Heart right ventricle (tissue), 16 donors: ENCODE measurements around the gene CAMSAP3. TPM values are rescaled to one million over a fixed set of nuclear protein-coding genes. Genes with fewer than 3 reads are reported as not detected.

Source experiments
- ATAC-seq, 8 donors: fragments of 200-7000 bp; cut with Tn5 transposase; one replicate each; pipeline ENCODE4 v1.9.1; 2020; ENCODE audit warnings: mild to moderate bottlenecking in 8 of 8, moderate library complexity in 8 of 8, moderate number of reproducible peaks in 1 of 8
- DNase-seq, 2 donors: peaks; one replicate each; pipeline ENCODE4 v3.0.0-alpha.2; 2020
- H3K27ac ChIP-seq, 10 donors: fragments of 200-600 bp; sonication (generic) in 2 of 10; one replicate each; pipeline versions ENCODE4 v1.5.0 to v1.8.0; 2020 to 2022; ENCODE audit warnings: mild to moderate bottlenecking in 3 of 10
- H3K27me3 ChIP-seq, 7 donors: fragments of 200-600 bp; one replicate each; pipeline ENCODE4 v1.8.0; 2021 to 2022; ENCODE audit warnings: mild to moderate bottlenecking in 2 of 7
- H3K36me3 ChIP-seq, 9 donors: fragments of 200-600 bp; sonication (generic) in 1 of 9; one replicate each; pipeline versions ENCODE4 v1.5.0 to v1.8.0; 2020 to 2022; ENCODE audit warnings: mild to moderate bottlenecking in 2 of 9
- H3K4me1 ChIP-seq, 9 donors: fragments of 200-600 bp; sonication (generic) in 1 of 9; one replicate each; pipeline versions ENCODE4 v1.5.0 to v1.8.0; 2020 to 2022; ENCODE audit warnings: mild to moderate bottlenecking in 4 of 9
- H3K4me3 ChIP-seq, 10 donors: fragments of 200-600 bp; sonication (generic) in 2 of 10; one replicate each; pipeline versions ENCODE4 v1.5.0 to v1.8.0; 2020 to 2022; ENCODE audit warnings: mild to moderate bottlenecking in 7 of 10, moderate library complexity in 2 of 10
- H3K9me3 ChIP-seq, 11 donors: fragments of 200-600 bp in 10 of 11; sonication (generic) in 2 of 11; one replicate each; pipeline versions ENCODE4 v1.5.0 to v1.8.0; 2013 to 2022; ENCODE audit warnings: mild to moderate bottlenecking in 2 of 11, control low read depth in 1 of 11, moderate library complexity in 1 of 11
- WGBS, 2 donors: extraction: QIAGEN DNeasy Blood & Tissue Kit; methylation state at CpG; one replicate each; pipeline ENCODE4 v1.1.7; 2013; ENCODE audit warnings: inconsistent platforms in 1 of 2; 5-methylcytosine and 5-hydroxymethylcytosine counted together
- intact Hi-C, 10 donors: fragments of 100-400 bp; cut with DNase I; formaldehyde crosslinking; loops; one replicate each; pipeline versions ENCODE4 v1.11.1 to v1.14.2; 2022
- long read RNA-seq, 3 donors: library from polyadenylated mRNA; unstranded; transcript quantifications; one replicate each; pipeline ENCODE4 v2.0.0, GENCODE V29; 2020 to 2021
- polyA plus RNA-seq, 2 donors: library from polyadenylated mRNA; stranded (reverse); fragments of 200-250 nt; gene quantifications; one replicate each; pipeline ENCODE4 v1.2.3, GENCODE V29; 2013
- total RNA-seq, 10 donors: library from RNA; stranded (reverse); fragmentation: NEBNext Ultra II Directional in 3 of 10; extraction: Animal tissue kit (Norgen Biotek cat#: 25700) in 3 of 10; gene quantifications; one replicate each; pipeline versions ENCODE4 v1.2.1 to v1.2.4, GENCODE V29; 2021 to 2023
- TF ChIP-seq, protein P1 (sequence below), 9 donors: fragments of 200-600 bp; sonication (generic) in 2 of 9; IDR thresholded peaks; one replicate each; pipeline versions ENCODE4 v1.5.0 to v1.8.0; 2021 to 2022; ENCODE audit warnings: antibody characterized with exemption in 9 of 9, mild to moderate bottlenecking in 5 of 9, moderate library complexity in 1 of 9
- donor health status: Arrhythmogenic right ventricular cardiomyopathy.
- donor health status: ischemic (EF 13 %, LVEDD 7.1; RV severe dilation, severe dysfunction).
- donor health status: healthy with polysubstance abuse.
- donor health status: DM: no; HTN: yes; CAD: no.
- donor health status: DM: no; HTN: no; CAD: no.
- donor health status: ischemic (EF 25% LVEDD 6.9; RV normal size, moderate dysfunction).
- donor health status: ischemic (EF 25% LVEDD 5.7; RV mildly dilated, moderate dysfunction).
- donor health status: healthy.
- donor health status: DM: yes; HTN: yes; CAD: no.
- donor health status: Ischemic cardiomyopathy.
- donor health status: ischemic (EF 35%, LVEDD 5.7; RV mildly dilated, moderate dysfunction).
- donor health status: nonischemic (EF 11% LVEDD 7.7; RV severe dilation, severe dysfunction).
- donor health status: DM: yes; HTN: yes; CAD: no.
- donor health status: PGD.
- donor health status: ischemic (EF 29% LVEDD 5.4; RV normal size, mild dysfunction).
- donor health status: nonischemic (EF 23%, LVEDD 6.1; RV moderate dilation, normal function).

The CAMSAP3 gene, protein sequence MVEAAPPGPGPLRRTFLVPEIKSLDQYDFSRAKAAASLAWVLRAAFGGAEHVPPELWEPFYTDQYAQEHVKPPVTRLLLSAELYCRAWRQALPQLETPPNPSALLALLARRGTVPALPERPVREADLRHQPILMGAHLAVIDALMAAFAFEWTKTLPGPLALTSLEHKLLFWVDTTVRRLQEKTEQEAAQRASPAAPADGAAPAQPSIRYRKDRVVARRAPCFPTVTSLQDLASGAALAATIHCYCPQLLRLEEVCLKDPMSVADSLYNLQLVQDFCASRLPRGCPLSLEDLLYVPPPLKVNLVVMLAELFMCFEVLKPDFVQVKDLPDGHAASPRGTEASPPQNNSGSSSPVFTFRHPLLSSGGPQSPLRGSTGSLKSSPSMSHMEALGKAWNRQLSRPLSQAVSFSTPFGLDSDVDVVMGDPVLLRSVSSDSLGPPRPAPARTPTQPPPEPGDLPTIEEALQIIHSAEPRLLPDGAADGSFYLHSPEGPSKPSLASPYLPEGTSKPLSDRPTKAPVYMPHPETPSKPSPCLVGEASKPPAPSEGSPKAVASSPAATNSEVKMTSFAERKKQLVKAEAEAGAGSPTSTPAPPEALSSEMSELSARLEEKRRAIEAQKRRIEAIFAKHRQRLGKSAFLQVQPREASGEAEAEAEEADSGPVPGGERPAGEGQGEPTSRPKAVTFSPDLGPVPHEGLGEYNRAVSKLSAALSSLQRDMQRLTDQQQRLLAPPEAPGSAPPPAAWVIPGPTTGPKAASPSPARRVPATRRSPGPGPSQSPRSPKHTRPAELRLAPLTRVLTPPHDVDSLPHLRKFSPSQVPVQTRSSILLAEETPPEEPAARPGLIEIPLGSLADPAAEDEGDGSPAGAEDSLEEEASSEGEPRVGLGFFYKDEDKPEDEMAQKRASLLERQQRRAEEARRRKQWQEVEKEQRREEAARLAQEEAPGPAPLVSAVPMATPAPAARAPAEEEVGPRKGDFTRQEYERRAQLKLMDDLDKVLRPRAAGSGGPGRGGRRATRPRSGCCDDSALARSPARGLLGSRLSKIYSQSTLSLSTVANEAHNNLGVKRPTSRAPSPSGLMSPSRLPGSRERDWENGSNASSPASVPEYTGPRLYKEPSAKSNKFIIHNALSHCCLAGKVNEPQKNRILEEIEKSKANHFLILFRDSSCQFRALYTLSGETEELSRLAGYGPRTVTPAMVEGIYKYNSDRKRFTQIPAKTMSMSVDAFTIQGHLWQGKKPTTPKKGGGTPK
- 1 to 10 TPM in 1 of 10 donors, under 1 TPM in 9; 0.13 to 2.0 (median 0.30) TPM for total RNA-seq
- polyA plus RNA-seq, result under 1 TPM; 0.03 to 0.37 TPM
- long read RNA-seq, donor 1, partial matches to known transcripts, result 0 of 1 reads
- long read RNA-seq, donor 1, other reads (novel, unspliced or antisense), result 1 of 1 reads
- long read RNA-seq, donor 2, partial matches to known transcripts, result 1 of 1 reads
- long read RNA-seq, donor 2, other reads (novel, unspliced or antisense), result 0 of 1 reads
- long read RNA-seq, donor 3, result 0 reads

DNA sequence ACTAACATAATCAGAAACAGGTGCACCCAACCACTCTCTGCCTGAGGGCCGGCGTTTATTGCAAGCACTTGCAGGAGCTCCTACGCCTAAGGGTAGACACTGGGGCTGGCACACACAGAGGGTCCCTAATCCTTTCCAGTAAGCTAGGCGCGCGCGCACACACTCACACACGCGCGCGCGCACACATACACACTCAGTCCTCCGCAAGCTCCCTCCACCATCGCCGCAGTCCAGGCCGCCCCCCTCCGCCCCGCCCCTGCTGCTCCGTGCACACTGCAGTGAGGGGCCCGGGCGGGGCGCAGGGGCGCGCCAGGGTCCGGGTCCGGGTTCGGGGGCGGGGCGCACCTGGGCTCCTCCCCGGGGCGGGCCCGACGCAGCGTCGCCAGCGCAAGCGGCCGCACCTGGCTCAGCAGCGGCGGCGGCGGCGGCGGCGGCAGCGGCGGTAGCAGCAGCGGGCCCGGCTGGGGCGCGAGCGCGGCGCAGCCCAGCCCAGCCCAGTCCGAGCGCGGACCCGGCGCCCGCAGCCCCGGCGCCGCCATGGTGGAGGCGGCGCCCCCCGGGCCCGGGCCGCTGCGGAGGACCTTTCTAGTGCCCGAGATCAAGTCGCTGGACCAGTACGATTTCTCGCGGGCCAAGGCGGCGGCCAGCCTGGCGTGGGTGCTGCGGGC, at the start of gene CAMSAP3:
CAMSAP3 (plus strand) TSS at position 398 of the 668 bp plus-strand sequence; CDS start at position 538, 140 bp downstream.
- intact Hi-C loops, result no loop called here
- H3K9me3 ChIP-seq, result no peaks in the 10 kb centered on the region

DNA sequence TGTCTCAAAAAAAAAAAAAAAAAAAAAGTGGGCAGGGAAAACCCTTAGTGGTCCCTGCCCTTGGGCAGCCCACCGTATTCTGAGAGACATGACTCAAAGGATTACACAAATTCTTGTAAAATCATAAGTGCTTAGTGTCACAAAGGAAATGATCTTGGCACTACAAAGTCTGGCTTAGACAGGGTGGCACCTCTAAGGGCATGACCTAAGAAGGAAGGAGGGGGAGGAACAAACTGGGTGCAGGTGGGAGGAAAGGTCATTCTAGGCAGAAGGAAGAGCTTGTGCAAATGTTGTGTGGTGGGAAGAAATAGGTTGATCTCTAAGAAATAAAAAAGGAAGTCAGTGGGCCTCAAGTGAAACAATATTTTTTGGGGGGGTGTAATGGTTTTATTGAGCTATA, 49.8 kb upstream of the CAMSAP3 start:
- ATAC-seq (no peak), DNase-seq (no peak)
- Histone ChIP-seq H3K4me3 (no peak overlapping the region), H3K36me3 (peaks cover 0 to 72% (median 35%) of the 10 kb centered on the region in 9 donors), H3K9me3 (no peaks in the 10 kb centered on the region), H3K4me1 (peaks cover 0 to 43% (median 0%) of the 10 kb centered on the region in 9 donors), H3K27me3 (no peaks in the 10 kb centered on the region), H3K27ac (peak overlapping the region in 1 of 10 donors; percentile 88)
- 79 to 83% methylated on average over 1 of the region's 1 CpG for WGBS, 2 donors
- intact Hi-C loops, result no loop called here
- TF ChIP-seq, protein P1, sequence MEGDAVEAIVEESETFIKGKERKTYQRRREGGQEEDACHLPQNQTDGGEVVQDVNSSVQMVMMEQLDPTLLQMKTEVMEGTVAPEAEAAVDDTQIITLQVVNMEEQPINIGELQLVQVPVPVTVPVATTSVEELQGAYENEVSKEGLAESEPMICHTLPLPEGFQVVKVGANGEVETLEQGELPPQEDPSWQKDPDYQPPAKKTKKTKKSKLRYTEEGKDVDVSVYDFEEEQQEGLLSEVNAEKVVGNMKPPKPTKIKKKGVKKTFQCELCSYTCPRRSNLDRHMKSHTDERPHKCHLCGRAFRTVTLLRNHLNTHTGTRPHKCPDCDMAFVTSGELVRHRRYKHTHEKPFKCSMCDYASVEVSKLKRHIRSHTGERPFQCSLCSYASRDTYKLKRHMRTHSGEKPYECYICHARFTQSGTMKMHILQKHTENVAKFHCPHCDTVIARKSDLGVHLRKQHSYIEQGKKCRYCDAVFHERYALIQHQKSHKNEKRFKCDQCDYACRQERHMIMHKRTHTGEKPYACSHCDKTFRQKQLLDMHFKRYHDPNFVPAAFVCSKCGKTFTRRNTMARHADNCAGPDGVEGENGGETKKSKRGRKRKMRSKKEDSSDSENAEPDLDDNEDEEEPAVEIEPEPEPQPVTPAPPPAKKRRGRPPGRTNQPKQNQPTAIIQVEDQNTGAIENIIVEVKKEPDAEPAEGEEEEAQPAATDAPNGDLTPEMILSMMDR (IDR thresholded peaks at IDR 0.05), result no peak

More for the DNA sequence above, at the start of gene CAMSAP3:
- peaks cover 0 to 5% (median 0%) of the 10 kb centered on the region in 9 donors for H3K4me1 ChIP-seq
- ATAC-seq, result peak in 2 of 8 donors; percentile 38 to 67
- H3K27me3 ChIP-seq, result peaks cover 0 to 72% (median 68%) of the 10 kb centered on the region in 7 donors
- DNase-seq, result no peak
- TF ChIP-seq, protein P1 (IDR thresholded peaks at IDR 0.05), result no peak
- peak within 1 kb of the TSS; percentile 10 to 46 (median 32) for H3K4me3 ChIP-seq
- WGBS, 2 donors, result 1% methylated on average over 35 to 77 of the region's 78 CpGs
- no peak within 1 kb of the TSS for H3K27ac ChIP-seq
- H3K36me3 ChIP-seq, result no peaks in the 10 kb centered on the region

DNA sequence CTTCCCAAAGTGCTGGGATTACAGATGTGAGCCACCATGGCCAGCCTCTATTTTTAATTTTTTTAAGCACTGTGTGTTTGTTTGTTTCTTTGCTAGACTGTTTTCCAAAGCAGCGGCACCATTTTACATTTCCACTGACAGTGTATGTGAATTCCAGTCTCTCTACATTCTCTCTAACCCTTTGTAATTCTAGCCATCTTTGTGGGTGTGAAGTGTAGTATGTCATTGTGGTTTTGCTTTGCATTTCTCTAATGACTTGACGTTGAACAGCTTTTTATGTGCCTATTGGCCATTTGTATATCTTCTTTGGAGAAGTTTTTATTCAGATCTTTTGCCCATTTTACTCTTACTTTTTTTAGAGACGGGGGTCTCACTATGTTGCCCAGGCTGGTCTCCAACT, 48.5 kb upstream of the CAMSAP3 start:
- peaks cover 0 to 71% (median 23%) of the 10 kb centered on the region in 9 donors for H3K36me3 ChIP-seq
- TF ChIP-seq, protein P1 (IDR thresholded peaks at IDR 0.05), result no peak
- DNase-seq, result no peak
- no peak overlapping the region for H3K4me3 ChIP-seq
- WGBS, 2 donors, result 91 to 92% methylated on average over 3 of the region's 3 CpGs
- H3K9me3 ChIP-seq, result no peaks in the 10 kb centered on the region
- intact Hi-C loops, result no loop called here
- peaks cover 0 to 43% (median 0%) of the 10 kb centered on the region in 9 donors for H3K4me1 ChIP-seq
- H3K27me3 ChIP-seq, result no peaks in the 10 kb centered on the region
- no peak for ATAC-seq
- H3K27ac ChIP-seq, result peak overlapping the region in 1 of 10 donors; percentile 88
